HG02759 (cell line): Measurements from ENCODE around the gene ZNF333.

ENCODE experiments used
- ATAC-seq: cut with Tn5 transposase; IDR thresholded peaks from one replicate; pipeline ENCODE4 v1.9.1; 2021; ENCODE audit warnings: mild to moderate bottlenecking, moderate library complexity; ENCODE audit not compliant: unreplicated experiment

Gene ZNF333

DNA sequence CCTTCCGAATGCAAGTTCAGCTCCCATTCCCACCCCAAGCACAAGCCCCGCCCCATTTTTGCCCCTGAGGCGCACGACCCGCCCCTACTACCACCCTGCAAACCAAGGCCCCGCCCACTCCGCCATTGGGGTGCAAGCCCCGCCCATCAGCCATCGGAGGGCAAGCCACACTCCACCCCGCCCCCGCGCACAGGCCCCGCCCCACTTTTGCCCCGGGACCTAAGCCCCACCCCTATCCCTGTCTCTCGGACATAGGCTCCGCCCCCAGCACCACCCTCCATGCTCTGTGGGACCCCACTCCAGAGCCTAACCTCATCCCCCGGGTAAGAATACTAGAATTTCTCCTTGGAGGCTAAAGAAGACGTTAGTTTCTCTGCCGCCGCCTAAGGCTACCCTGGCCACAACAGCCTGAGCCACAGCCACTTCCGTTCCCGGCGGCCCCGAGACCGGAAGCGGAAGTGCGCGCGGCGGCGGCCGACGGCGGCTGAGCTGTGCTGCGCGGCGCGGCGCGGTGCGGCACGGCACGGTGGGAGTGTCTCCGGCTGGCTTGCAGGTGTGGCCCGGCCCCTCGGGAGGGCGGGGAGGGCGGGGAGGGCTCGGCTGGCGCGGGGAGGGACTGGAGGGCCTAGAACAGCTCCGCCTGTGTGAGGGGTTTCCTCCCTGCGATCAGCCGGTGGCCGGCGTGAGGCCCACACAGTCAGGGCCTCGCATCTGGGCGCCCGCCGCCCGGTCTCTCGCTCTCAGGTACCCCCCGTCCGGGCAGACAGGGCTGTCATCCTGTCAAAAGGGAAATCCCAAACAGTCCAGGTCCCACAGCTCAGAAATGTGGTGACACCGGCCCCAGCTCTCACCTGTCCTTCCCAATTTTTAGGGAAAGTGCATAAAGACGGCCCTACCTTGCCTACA is at the start of gene ZNF333:
ZNF333 (plus strand) TSS at position 451 of the 906 bp plus-strand sequence. CDS start 3,444 bp downstream, outside the sequence.
- peak; percentile 94 for ATAC-seq

- no peak for ATAC-seq
Observed at GRCh38 chr19:14648506-14648905, 41.3 kb upstream of the ZNF333 start.

DNA sequence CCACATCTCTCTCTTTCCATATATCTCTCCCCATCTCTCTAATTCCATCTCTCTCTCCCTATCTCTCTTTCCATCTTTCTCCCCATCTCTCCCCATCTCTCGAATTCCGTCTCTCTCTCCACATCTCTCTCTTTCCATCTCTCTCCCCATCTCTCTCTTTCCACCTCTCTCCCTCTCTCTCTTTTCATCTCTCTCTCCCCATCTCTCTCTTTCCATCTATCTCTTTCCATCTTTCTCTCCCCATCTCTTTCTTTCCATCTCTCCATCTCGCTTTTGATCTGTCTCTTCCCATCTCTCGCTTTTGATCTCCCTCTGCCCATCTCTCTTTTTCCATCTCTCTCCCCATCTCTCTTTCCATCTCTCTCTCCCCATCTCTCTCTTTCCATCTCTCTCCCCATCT is 40.8 kb upstream of the ZNF333 start:
- ATAC-seq = no peak

DNA sequence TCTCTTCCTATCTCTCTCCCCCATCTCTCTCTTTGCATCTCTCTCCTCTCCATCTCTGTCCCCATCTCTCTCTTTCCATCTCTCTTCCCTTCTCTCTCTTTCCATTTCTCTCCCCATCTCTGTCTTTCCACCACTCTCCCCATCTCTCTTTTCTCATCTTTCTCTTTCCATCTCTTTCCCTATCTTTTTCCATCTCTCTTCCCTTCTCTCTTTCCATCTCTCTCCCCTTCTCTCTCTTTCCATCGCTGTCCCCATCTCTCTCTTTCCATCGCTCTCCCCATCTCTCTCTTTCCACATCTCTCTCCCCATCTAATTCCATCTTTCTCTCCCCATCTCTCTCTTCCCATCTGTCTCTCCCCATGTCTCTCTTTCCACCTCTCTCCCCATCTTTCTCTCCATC is 39.7 kb upstream of the ZNF333 start:
- ATAC-seq = no peak

- no peak for ATAC-seq
Observed at GRCh38 chr19:14654786-14655560, 34.9 kb upstream of the ZNF333 start.

- ATAC-seq = no peak
Observed at GRCh38 chr19:14655726-14656125, 34.1 kb upstream of the ZNF333 start.

DNA sequence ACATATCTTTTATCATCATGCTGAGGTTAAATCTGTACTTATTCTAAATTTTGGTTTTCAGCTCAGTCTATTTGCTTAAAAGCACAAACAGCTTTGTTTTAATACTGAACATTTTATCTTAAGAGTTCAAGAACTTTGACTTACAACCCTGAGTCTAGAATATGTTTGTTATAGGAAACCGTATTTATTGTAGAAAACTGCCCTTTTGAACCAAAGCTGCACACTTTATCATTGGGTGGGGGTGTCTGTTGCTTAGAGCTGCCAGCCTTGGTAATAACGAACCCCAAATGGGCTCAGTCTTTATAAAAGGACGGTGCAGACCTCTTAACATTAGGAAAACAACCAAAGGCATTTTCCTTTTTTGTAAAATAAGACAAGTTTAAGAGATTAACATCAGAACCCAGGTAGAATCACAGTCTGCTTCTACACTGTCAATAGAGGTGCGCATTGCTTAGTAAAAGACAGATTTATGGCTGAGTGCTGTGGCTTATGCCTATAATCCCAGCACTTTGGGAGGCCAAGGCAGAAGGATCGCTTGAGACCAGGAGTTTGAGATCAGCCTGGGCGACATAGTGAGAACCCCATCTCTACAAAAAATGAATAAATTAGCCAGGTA is 29.9 kb upstream of the ZNF333 start:
- ATAC-seq = no peak

DNA sequence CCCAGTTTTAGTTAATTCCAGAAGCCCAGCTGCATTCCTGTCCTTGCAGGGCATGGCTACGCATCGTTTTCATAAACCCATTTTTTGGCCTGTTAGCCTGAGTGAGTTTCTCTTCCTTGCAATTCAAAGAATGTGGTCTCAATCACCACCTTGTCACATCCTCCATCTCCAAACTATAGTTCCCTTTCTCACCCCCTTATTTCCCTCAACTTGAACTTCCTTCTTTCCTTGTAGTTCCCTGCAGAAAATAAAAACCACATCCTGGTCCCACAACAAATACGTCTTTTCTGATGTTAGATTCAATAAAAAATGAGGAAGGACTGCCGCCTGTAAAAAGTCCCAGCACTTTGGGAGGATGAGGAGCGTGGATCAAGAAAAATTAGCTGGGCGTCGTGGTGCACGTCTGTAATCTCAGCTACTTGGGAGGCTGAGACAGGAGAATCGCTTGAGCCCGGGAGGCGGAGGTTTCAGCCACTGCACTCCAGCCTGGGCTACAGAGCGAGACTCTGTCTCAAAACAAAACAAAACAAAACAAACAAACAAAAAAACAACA is 28.4 kb upstream of the ZNF333 start:
- no peak for ATAC-seq

DNA sequence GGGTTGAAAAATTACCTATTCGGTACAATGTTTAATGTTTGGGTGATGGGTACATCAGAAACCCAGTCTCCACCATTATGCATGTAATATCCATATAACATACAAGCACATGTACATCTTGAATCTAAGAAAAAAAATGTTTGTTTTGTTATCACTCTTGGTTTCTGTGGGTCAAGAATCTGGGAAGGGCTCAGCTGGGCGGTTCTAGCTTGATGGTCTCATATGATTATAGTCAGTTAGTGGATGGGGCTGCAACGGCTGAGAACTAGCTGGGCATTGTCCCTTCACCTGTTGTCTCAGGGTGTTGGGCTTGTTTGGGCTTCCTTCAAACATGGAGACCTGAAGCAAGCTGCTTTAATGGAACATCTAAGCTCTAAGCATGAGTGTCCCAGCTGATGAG is 19.9 kb upstream of the ZNF333 start:
- no peak for ATAC-seq

- ATAC-seq = no peak
Observed at GRCh38 chr19:14670408-14670807, 19.4 kb upstream of the ZNF333 start.

DNA sequence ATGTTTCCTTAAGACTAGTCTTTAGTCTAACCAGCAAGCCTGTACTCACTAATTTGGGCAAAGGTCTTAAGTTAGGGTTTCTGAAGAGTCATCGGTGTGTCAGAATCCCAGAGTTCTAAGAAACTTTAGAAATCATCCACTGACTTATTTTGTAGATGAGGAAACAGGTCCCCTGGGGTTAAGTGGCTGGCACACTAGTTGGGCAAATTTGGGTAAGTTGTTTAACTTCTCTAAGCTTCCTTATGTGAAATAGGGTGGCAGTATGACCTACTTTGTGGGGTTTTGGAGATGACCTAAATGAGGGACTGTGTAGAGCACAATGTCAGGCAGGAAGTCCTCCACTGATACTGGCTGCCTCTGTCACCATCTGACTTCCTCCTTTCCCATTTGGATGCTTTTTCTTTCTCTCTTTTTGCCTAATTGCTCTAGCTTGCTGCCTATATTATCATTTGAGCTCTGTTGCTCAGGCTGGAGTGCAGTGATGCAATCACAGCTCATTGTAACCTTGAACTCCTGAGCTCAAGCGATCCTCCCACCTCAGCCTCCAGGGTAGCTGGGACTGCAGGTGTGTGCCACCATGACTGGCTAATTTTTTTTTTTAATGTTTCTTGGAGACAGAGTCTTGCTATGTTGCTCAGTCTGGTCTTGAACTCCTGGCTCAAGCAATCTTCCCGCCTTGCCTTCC is 17.5 kb upstream of the ZNF333 start:
- ATAC-seq = no peak

GRCh38 chr19:14673088-14673487 is 16.8 kb upstream of the ZNF333 start:
- ATAC-seq = no peak

- ATAC-seq = no peak
Observed at GRCh38 chr19:14674764-14675163, 15.1 kb upstream of the ZNF333 start, which contains the start of gene ADGRE3. Gene ADGRE3, minus strand, starts transcription at chr19:14674844. Its CDS starts 74 bp downstream, at chr19:14674770.

DNA sequence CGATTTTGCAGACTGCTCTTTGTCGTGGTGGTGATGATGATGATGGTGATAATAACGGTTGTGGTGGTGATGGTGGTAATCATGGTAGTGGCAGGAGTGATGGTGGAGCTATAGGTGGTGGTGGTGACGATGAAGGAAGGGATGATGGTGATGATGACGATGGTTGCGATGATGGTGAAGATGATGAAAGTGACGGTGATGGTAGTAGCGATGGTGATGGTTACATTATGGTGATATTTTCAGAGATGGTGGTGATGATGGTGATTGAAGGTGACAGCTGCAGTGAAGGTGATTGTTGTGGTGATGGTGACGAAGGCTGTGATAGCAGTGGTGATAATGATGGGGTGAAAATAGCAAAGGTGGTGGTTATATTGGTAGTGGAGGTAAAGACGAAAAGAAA is 13.1 kb upstream of the ZNF333 start:
- no peak for ATAC-seq

- no peak for ATAC-seq
Observed at GRCh38 chr19:14677464-14677863, 12.4 kb upstream of the ZNF333 start.

- ATAC-seq = no peak
Observed at GRCh38 chr19:14678199-14678598, 11.6 kb upstream of the ZNF333 start.

- no peak for ATAC-seq
Observed at GRCh38 chr19:14682084-14682483, 7.8 kb upstream of the ZNF333 start.

DNA sequence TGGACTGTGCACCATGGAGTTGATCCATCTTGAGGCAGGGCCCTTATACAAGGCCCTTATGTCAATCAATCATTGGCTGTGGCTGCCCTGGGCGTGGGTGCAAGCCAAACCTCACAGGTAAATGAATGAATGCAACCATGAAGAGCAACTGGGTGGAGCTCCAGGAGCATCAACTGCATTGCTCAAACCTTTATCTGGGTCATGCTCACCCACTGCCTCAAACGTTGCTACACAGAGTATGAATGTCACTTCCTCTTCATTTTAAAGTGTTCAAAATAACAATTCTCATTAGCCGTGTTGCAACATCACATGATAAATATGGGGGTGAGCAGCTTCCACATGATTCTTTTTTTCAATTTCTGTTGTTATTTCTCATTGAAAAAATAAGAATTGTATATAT is 6.4 kb upstream of the ZNF333 start:
- ATAC-seq = no peak

DNA sequence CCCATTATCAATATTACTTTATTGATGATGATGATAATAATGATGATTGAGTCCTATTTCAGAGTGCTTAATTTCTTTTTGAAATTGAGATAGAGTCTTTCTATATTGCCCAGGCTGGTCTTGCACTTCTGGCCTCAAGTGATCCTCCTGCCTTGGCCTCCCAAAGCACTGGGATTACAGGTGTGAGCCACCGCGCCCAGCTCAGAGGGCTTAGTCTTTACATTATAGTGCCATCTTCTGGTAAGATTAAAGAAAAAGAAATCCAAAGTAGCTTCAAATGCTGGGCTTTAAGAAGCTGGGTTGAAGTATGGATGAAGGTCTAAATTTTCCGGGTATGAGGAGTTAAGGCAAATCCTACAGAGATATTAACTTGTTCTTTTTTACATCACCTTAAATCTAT is 3.4 kb upstream of the ZNF333 start:
- no peak for ATAC-seq

GRCh38 chr19:14694641-14695266 is 4.9 kb downstream of the ZNF333 start:
- ATAC-seq = no peak
